Stimulated activated CD8-positive, alpha-beta memory T cell treated with anti-CD3 and anti-CD28 coated beads, Interleukin-4, amount 100 ng/mL, for 24 hours (primary cell): ENCODE measurements around the gene MMP17.

ENCODE experiments used
- DNase-seq: peaks from one replicate; pipeline ENCODE4 v3.0.0-alpha.2; 2020; ENCODE audit warnings: low read depth

MMP17 gene

GRCh38 chr12:131894981-131895639 lies 66.9 kb downstream of the MMP17 start:
- no peak for DNase-seq

DNA sequence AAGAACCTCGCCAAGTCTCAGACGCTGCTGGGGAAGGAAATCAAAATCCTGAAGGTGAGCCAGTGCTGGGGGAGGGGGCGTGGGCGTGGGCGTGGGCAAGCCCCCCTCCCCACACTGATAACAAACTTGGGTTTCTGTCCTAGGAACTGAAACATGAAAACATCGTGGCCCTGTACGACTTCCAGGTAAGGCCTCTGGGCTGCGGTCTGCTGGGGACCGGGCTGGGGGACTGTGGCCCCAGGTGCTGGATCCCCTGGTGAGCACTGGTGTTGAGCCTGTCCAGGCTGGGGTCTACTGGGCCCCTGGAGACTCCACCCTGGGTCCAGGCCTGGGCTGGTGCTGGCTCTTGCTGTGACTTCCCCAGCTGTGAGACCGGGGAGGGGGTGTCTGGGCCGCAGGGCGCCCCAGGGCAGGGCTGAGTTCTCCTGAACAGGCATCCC lies 67.5 kb downstream of the MMP17 start:
- DNase-seq = no peak

DNA sequence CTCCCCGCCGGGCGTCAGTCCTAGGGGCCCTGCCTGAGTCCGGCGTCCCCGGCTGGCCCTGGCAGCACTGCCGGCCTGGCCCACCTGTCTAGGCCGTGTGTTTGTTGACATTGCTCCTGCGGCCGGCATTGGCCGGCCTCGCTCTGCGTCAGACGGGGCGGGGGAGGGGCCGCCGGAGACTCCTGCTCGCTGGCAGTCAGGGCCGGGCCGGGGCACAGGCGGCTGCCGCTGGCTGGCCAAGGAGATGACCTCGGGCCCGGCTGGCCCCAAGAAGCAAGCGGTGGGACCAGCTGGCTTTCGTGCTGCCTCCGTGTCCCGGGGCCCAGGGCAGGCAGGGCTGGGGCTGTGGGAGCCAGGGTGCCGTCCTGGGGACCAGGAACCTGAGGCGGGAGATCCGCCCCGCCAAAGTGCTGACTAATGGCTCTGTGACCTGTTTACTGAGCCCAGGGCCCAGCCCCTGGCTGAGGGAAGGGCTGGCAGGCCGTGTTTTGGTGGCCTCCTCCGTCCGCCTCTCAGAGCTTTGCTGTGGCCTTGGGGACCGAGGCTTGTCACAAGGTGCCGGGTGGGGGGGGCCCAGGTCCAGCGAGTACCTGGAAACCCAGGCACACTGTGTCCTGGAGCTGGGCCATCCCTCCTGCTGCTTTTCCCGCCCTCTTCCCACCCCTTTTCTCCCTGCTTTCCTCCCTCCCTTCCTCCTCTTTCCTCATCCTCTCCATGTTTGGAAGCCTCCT lies 68.1 kb downstream of the MMP17 start:
- peak; percentile 55 for DNase-seq

- no peak for DNase-seq
Observed at GRCh38 chr12:131896811-131897270, 68.6 kb downstream of the MMP17 start.

DNA sequence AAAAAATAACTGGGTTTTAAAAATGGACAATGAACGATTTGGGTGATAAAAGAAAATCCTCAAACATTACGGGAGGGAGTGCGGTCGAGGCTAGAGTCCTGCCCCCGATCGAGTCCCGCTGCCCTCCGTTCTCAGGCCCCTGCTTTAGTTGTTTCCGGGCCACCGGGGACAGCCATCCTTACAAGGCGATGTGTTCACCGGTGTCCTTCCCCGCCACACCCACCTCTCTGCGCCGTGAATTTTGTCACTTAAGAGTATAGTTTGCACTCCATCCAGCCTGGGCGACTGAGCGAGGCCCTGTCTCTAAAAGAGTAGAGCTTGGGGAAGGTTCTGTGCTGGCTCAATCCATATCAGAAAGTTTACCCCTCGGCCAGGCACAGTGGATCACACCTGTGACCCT lies 69.1 kb downstream of the MMP17 start:
- no peak for DNase-seq

DNA sequence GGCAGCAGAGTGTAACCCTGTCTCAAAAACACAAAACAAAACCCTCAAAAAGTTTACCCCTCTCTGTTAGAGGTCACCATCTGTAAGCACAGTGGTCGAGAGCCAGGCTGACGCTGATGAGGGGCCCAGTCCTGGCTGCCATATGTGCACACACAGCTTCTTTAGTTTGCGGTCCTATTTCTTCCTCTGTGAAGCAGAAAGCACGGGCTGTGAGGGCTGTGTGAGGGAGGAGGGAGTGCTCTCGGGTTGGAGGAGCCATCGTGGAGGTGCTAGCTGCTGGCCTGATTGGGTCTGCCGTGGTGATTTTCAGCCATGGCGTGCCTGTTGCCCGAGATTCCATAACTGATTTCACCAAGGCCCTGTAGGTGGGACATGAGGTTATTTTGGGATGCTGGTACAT lies 69.7 kb downstream of the MMP17 start:
- no peak for DNase-seq

GRCh38 chr12:131900397-131900796 lies 72.2 kb downstream of the MMP17 start:
- DNase-seq = no peak
